Thyroid gland (tissue), 4 donors: Measurements from ENCODE around the gene SIRPB1. TPM values are rescaled to one million over a fixed set of nuclear protein-coding genes. Genes with fewer than 3 reads are reported as not detected.
"Not testable (repeated sequence)": the region's sequence is repeated elsewhere in the genome, so short reads cannot be mapped to it uniquely, and the experiment has no call there.

ENCODE experiments used
- DNase-seq, 2 donors: peaks; one replicate each; pipeline ENCODE4 v3.0.0-alpha.2; 2019
- H3K27ac ChIP-seq, 3 donors: fragments of 200-600 bp; sonication (generic); 1 replicate in 2 of 3; 2 replicates in 1 of 3; pipeline ENCODE4 v1.5.1; 2016 to 2019; ENCODE audit warnings: mild to moderate bottlenecking in 1 of 3, moderate library complexity in 1 of 3
- H3K27me3 ChIP-seq: fragments of 200-600 bp; sonication (generic); one replicate; pipeline ENCODE4 v1.5.1; 2019
- H3K36me3 ChIP-seq, 2 donors: fragments of 200-600 bp; sonication (generic); one replicate each; pipeline ENCODE4 v1.5.1; 2016 to 2019
- H3K4me1 ChIP-seq, 2 donors: fragments of 200-600 bp; sonication (generic); one replicate each; pipeline ENCODE4 v1.5.1; 2017 to 2019
- H3K4me3 ChIP-seq, 3 donors: fragments of 200-600 bp; sonication (generic); replicated peaks in 1 of 3; 1 replicate in 2 of 3; 2 replicates in 1 of 3; pipeline ENCODE4 v1.5.1; 2016; ENCODE audit warnings: mild to moderate bottlenecking in 1 of 3
- H3K9me3 ChIP-seq: fragments of 200-600 bp; sonication (generic); one replicate; pipeline ENCODE4 v1.5.1; 2017
- CTCF ChIP-seq, 6 experiments: fragments of 200-600 bp in 3 of 6; fragments of 450-650 bp in 3 of 6; sonication (generic) in 3 of 6; IDR thresholded peaks; one replicate each; pipeline ENCODE4 v1.5.1; 2016 to 2019; ENCODE audit warnings: antibody characterized with exemption in 6 of 6, mild to moderate bottlenecking in 2 of 6, inconsistent platforms in 1 of 6, moderate library complexity in 1 of 6
- POLR2A ChIP-seq, 2 donors: fragments of 450-650 bp; IDR thresholded peaks; one replicate each; pipeline ENCODE4 v1.6.1; 2017; ENCODE audit warnings: antibody characterized with exemption in 2 of 2, mild to moderate bottlenecking in 2 of 2, moderate library complexity in 1 of 2
- WGBS, 2 donors: methylation state at CpG; one replicate each; pipeline ENCODE4 v1.1.5; 2017; 5-methylcytosine and 5-hydroxymethylcytosine counted together
- intact Hi-C: fragments of 100-400 bp; cut with DNase I; formaldehyde crosslinking; loops from one replicate; pipeline ENCODE4 v1.15.1; 2023
- total RNA-seq, 4 donors: library from RNA; depleted of rRNA; stranded (reverse); fragments of >200 nt; gene quantifications; one replicate each; pipeline ENCODE4 v1.2.3, GENCODE V29; 2016

SIRPB1 gene
- total RNA-seq, 4 donors from 2014 or later: 0.54 to 5.8 (median 3.2) TPM; not detected in 1

GRCh38 chr20:1618479-1618878 is 1.3 kb downstream of the SIRPB1 start:
- no peak overlapping the region for H3K4me3 ChIP-seq
- no peak overlapping the region for H3K27ac ChIP-seq
- no peaks in the 10 kb centered on the region for H3K27me3 ChIP-seq
- no peak for DNase-seq
- no peak for TF ChIP-seq CTCF (IDR thresholded peaks at IDR 0.05)
- H3K4me1 ChIP-seq: no peaks in the 10 kb centered on the region
- H3K36me3 ChIP-seq: no peaks in the 10 kb centered on the region
- H3K9me3 ChIP-seq: no peaks in the 10 kb centered on the region
- intact Hi-C loops: no loop called here

- Histone ChIP-seq H3K4me1 (no peaks in the 10 kb centered on the region), H3K36me3 (no peaks in the 10 kb centered on the region), H3K9me3 (no peaks in the 10 kb centered on the region), H3K4me3 (no peak overlapping the region), H3K27ac (no peak overlapping the region), H3K27me3 (no peaks in the 10 kb centered on the region)
- TF ChIP-seq POLR2A (IDR thresholded peaks at IDR 0.05): no peak
- TF ChIP-seq CTCF (IDR thresholded peaks at IDR 0.05): no peak
- DNase-seq: no peak
- intact Hi-C loops: no loop called here
Observed at GRCh38 chr20:1616858-1617434, 2.9 kb downstream of the SIRPB1 start.

GRCh38 chr20:1610404-1610803 is 9.4 kb downstream of the SIRPB1 start:
- DNase-seq, intact Hi-C loops, H3K4me3 ChIP-seq, H3K27ac ChIP-seq, H3K27me3 ChIP-seq, H3K4me1 ChIP-seq, H3K36me3 ChIP-seq, H3K9me3 ChIP-seq: not testable (repeated sequence)
- WGBS, 2 donors: no CpG with 5 or more reads among the region's 5 CpGs

GRCh38 chr20:1608678-1609347 is 11.0 kb downstream of the SIRPB1 start:
- H3K4me1 ChIP-seq, H3K4me3 ChIP-seq, H3K9me3 ChIP-seq, intact Hi-C loops, H3K27ac ChIP-seq, H3K27me3 ChIP-seq, DNase-seq, H3K36me3 ChIP-seq: not testable (repeated sequence)
- WGBS, 2 donors: 60% methylated on average over 3 of the region's 5 CpGs; no CpG with 5 or more reads in 1 of the 2 donors

GRCh38 chr20:1600736-1601135 is 19.1 kb downstream of the SIRPB1 start:
- TF ChIP-seq POLR2A (IDR thresholded peaks at IDR 0.05): no peak
- TF ChIP-seq CTCF (IDR thresholded peaks at IDR 0.05): no peak
- no peaks in the 10 kb centered on the region for H3K27me3 ChIP-seq
- no peaks in the 10 kb centered on the region for H3K36me3 ChIP-seq
- no peaks in the 10 kb centered on the region for H3K9me3 ChIP-seq
- no peaks in the 10 kb centered on the region for H3K4me1 ChIP-seq
- H3K27ac ChIP-seq: no peak overlapping the region
- no peak overlapping the region for H3K4me3 ChIP-seq
- intact Hi-C loops: no loop called here
- DNase-seq: no peak
- WGBS, 2 donors: 78% methylated on average over 5 of the region's 5 CpGs; no CpG with 5 or more reads in 1 of the 2 donors

GRCh38 chr20:1595333-1595732 is 24.5 kb downstream of the SIRPB1 start:
- no peak overlapping the region for H3K27ac ChIP-seq
- intact Hi-C loops: no loop called here
- H3K36me3 ChIP-seq: no peaks in the 10 kb centered on the region
- H3K27me3 ChIP-seq: no peaks in the 10 kb centered on the region
- no peak overlapping the region for H3K4me3 ChIP-seq
- TF ChIP-seq POLR2A (IDR thresholded peaks at IDR 0.05): no peak
- TF ChIP-seq CTCF (IDR thresholded peaks at IDR 0.05): no peak
- DNase-seq: no peak
- no CpG with 5 or more reads among the region's 1 CpG for WGBS, 2 donors
- H3K9me3 ChIP-seq: no peaks in the 10 kb centered on the region
- no peaks in the 10 kb centered on the region for H3K4me1 ChIP-seq
